Body of pancreas (tissue), 4 donors: ENCODE data around the gene SEZ6L. TPM values are rescaled to one million over a fixed set of nuclear protein-coding genes. Genes with fewer than 3 reads are reported as not detected.

Source experiments
- ATAC-seq: fragments of 150-250 bp; one replicate; pipeline ENCODE4 v1.9.1; 2016
- DNase-seq, 4 donors: peaks; one replicate each; pipeline ENCODE4 v3.0.0-alpha.2; 2019
- H3K27ac ChIP-seq, 4 donors: fragments of 200-600 bp; sonication (generic); 1 replicate in 3 of 4; 2 replicates in 1 of 4; pipeline versions ENCODE4 v1.5.1 to v1.6.1; 2016 to 2019; ENCODE audit warnings: mild to moderate bottlenecking in 1 of 4, mixed read lengths in 1 of 4, moderate library complexity in 1 of 4
- H3K27me3 ChIP-seq, 2 donors: fragments of 200-600 bp; sonication (generic); one replicate each; pipeline ENCODE4 v1.6.0; 2016; ENCODE audit warnings: mild to moderate bottlenecking in 1 of 2
- H3K36me3 ChIP-seq, 2 donors: fragments of 200-600 bp; sonication (generic); replicated peaks in 1 of 2; 2 replicates each; pipeline ENCODE4 v1.5.1; 2016; ENCODE audit warnings: low read depth in 2 of 2; ENCODE audit not compliant: insufficient read depth in 1 of 2
- H3K4me1 ChIP-seq: fragments of 200-600 bp; sonication (generic); one replicate; pipeline ENCODE4 v1.6.0; 2016
- H3K4me3 ChIP-seq, 2 donors: fragments of 200-600 bp; sonication (generic); 1 replicate in 1 of 2; 2 replicates in 1 of 2; pipeline ENCODE4 v1.5.1; 2016 to 2019
- H3K9me3 ChIP-seq, 3 donors: fragments of 200-600 bp; sonication (generic); 1 replicate in 2 of 3; 2 replicates in 1 of 3; pipeline ENCODE4 v1.5.1; 2016
- CTCF ChIP-seq, 7 experiments: fragments of 450-650 bp in 4 of 7; fragments of 200-600 bp in 3 of 7; sonication (generic) in 3 of 7; IDR thresholded peaks; one replicate each; pipeline ENCODE4 v1.5.1; 2016 to 2019; ENCODE audit warnings: antibody characterized with exemption in 7 of 7
- POLR2A ChIP-seq, 3 donors: fragments of 450-650 bp; IDR thresholded peaks; one replicate each; pipeline ENCODE4 v1.6.1; 2016; ENCODE audit warnings: antibody characterized with exemption in 3 of 3, mild to moderate bottlenecking in 2 of 3
- WGBS, 2 donors: methylation state at CpG; one replicate each; pipeline ENCODE4 v1.1.5; 2017; 5-methylcytosine and 5-hydroxymethylcytosine counted together
- intact Hi-C: fragments of 100-400 bp; cut with DNase I; formaldehyde crosslinking; loops from one replicate; pipeline ENCODE4 v1.15.1; 2023
- total RNA-seq, 2 donors: library from RNA; depleted of rRNA; stranded (reverse); fragments of >200 nt; gene quantifications; one replicate each; pipeline ENCODE4 v1.1.0, GENCODE V29; 2016

Gene SEZ6L
- total RNA-seq, 2 donors from 2014 or later, result 0.33 to 0.52 TPM

- no peaks in the 10 kb centered on the region for H3K9me3 ChIP-seq
- H3K36me3 ChIP-seq, result no peaks in the 10 kb centered on the region
- 35 to 40% methylated on average over 7 of the region's 7 CpGs for WGBS, 2 donors
- TF ChIP-seq POLR2A (IDR thresholded peaks at IDR 0.05) (no peak), CTCF (IDR thresholded peaks at IDR 0.05) (no peak)
- H3K27me3 ChIP-seq, result no peaks in the 10 kb centered on the region
- intact Hi-C loops, result no loop called here
- H3K4me3 ChIP-seq, result no peak overlapping the region
- DNase-seq, result no peak
- H3K27ac ChIP-seq, result no peak overlapping the region
- no peak for ATAC-seq
- H3K4me1 ChIP-seq, result no peaks in the 10 kb centered on the region
Observed at GRCh38 chr22:26313291-26313690, 144.0 kb downstream of the SEZ6L start.

GRCh38 chr22:26314171-26314570, 144.9 kb downstream of the SEZ6L start:
- H3K27me3 ChIP-seq, result no peaks in the 10 kb centered on the region
- no peak overlapping the region for H3K27ac ChIP-seq
- DNase-seq, result no peak
- no peak for ATAC-seq
- no peak for TF ChIP-seq POLR2A (IDR thresholded peaks at IDR 0.05)
- TF ChIP-seq CTCF (IDR thresholded peaks at IDR 0.05), result no peak
- H3K36me3 ChIP-seq, result no peaks in the 10 kb centered on the region
- no peak overlapping the region for H3K4me3 ChIP-seq
- no peaks in the 10 kb centered on the region for H3K9me3 ChIP-seq
- intact Hi-C loops, result no loop called here
- WGBS, 2 donors, result 69 to 88% methylated on average over 2 of the region's 2 CpGs
- H3K4me1 ChIP-seq, result no peaks in the 10 kb centered on the region

GRCh38 chr22:26314656-26315055, 145.4 kb downstream of the SEZ6L start:
- no peak overlapping the region for H3K4me3 ChIP-seq
- no peak for DNase-seq
- no peak overlapping the region for H3K27ac ChIP-seq
- no peaks in the 10 kb centered on the region for H3K9me3 ChIP-seq
- intact Hi-C loops, result no loop called here
- no peak for TF ChIP-seq POLR2A (IDR thresholded peaks at IDR 0.05)
- no peak for TF ChIP-seq CTCF (IDR thresholded peaks at IDR 0.05)
- H3K36me3 ChIP-seq, result no peaks in the 10 kb centered on the region
- H3K27me3 ChIP-seq, result no peaks in the 10 kb centered on the region
- ATAC-seq, result no peak
- H3K4me1 ChIP-seq, result no peaks in the 10 kb centered on the region
- WGBS, 2 donors, result 50 to 54% methylated on average over 6 of the region's 6 CpGs

- no peaks in the 10 kb centered on the region for H3K9me3 ChIP-seq
- TF ChIP-seq CTCF (IDR thresholded peaks at IDR 0.05), result no peak
- TF ChIP-seq POLR2A (IDR thresholded peaks at IDR 0.05), result no peak
- no peak overlapping the region for H3K4me3 ChIP-seq
- no peaks in the 10 kb centered on the region for H3K36me3 ChIP-seq
- no peaks in the 10 kb centered on the region for H3K27me3 ChIP-seq
- intact Hi-C loops, result no loop called here
- H3K4me1 ChIP-seq, result no peaks in the 10 kb centered on the region
- ATAC-seq (no peak), DNase-seq (no peak)
- H3K27ac ChIP-seq, result no peak overlapping the region
- 57 to 66% methylated on average over 2 of the region's 2 CpGs for WGBS, 2 donors
Observed at GRCh38 chr22:26316732-26317285, 147.5 kb downstream of the SEZ6L start.

- Histone ChIP-seq H3K4me3 (no peak overlapping the region), H3K9me3 (no peaks in the 10 kb centered on the region), H3K4me1 (no peaks in the 10 kb centered on the region), H3K27ac (no peak overlapping the region), H3K27me3 (no peaks in the 10 kb centered on the region), H3K36me3 (no peaks in the 10 kb centered on the region)
- peak in 1 of 7 experiments; percentile 9 for TF ChIP-seq CTCF (IDR thresholded peaks at IDR 0.05)
- no peak for TF ChIP-seq POLR2A (IDR thresholded peaks at IDR 0.05)
- WGBS, 2 donors, result 38 to 48% methylated on average over 6 of the region's 6 CpGs
- ATAC-seq (no peak), DNase-seq (no peak)
- intact Hi-C loops, result no loop called here
Observed at GRCh38 chr22:26318975-26319374, 149.7 kb downstream of the SEZ6L start.
